ENCODE measurements around the gene IFT20. TPM values are rescaled to one million over a fixed set of nuclear protein-coding genes. Genes with fewer than 3 reads are reported as not detected.

The IFT20 gene
- total RNA-seq, 2 donors from 2014 or later: 37.9 to 42.2 TPM

- no peaks in the 10 kb centered on the region for H3K27me3 ChIP-seq
- TF ChIP-seq CTCF (IDR thresholded peaks at IDR 0.05) (no peak), POLR2A (IDR thresholded peaks at IDR 0.05) (no peak)
- H3K9me3 ChIP-seq: no peaks in the 10 kb centered on the region
- intact Hi-C loops (cut with DNase I): no loop called here
- DNase-seq (no peak), ATAC-seq (no peak)
- peaks cover 1% of the 10 kb centered on the region for H3K4me1 ChIP-seq
- peaks cover 0 to 25% of the 10 kb centered on the region in 2 donors for H3K36me3 ChIP-seq (replicated peaks in 1 of 2; ENCODE audit: insufficient read depth in 1 of 2, low read depth in 2 of 2)
- H3K4me3 ChIP-seq: no peak overlapping the region
- no peak overlapping the region for H3K27ac ChIP-seq
- WGBS, 2 donors: 91% methylated on average over 8 of the region's 8 CpGs
Measured at GRCh38 chr17:28363776-28364650, 28.7 kb upstream of the IFT20 start.

- H3K27me3 ChIP-seq: no peaks in the 10 kb centered on the region
- H3K36me3 ChIP-seq (replicated peaks in 1 of 2; ENCODE audit: insufficient read depth in 1 of 2, low read depth in 2 of 2): peaks cover 0 to 25% of the 10 kb centered on the region in 2 donors
- ATAC-seq (no peak), DNase-seq (no peak)
- 78 to 83% methylated on average over 5 of the region's 5 CpGs for WGBS, 2 donors
- no peaks in the 10 kb centered on the region for H3K9me3 ChIP-seq
- intact Hi-C loops (cut with DNase I): no loop called here
- peaks cover 8% of the 10 kb centered on the region for H3K4me1 ChIP-seq
- H3K27ac ChIP-seq: no peak overlapping the region
- H3K4me3 ChIP-seq: no peak overlapping the region
- no peak for TF ChIP-seq POLR2A (IDR thresholded peaks at IDR 0.05)
- TF ChIP-seq CTCF (IDR thresholded peaks at IDR 0.05): no peak
Measured at GRCh38 chr17:28363186-28363585, 27.9 kb upstream of the IFT20 start.

GRCh38 chr17:28357901-28358197 lies 22.6 kb upstream of the IFT20 start:
- ATAC-seq: no peak
- peak overlapping the region; percentile 11 to 93 (median 88) for H3K27ac ChIP-seq
- peaks cover 26% of the 10 kb centered on the region for H3K4me1 ChIP-seq
- DNase-seq: no peak
- no peaks in the 10 kb centered on the region for H3K27me3 ChIP-seq
- peak overlapping the region; percentile 86 to 87 for H3K4me3 ChIP-seq
- TF ChIP-seq POLR2A (IDR thresholded peaks at IDR 0.05): no peak
- intact Hi-C loops (cut with DNase I): no loop called here
- H3K36me3 ChIP-seq (replicated peaks in 1 of 2; ENCODE audit: insufficient read depth in 1 of 2, low read depth in 2 of 2): peaks cover 7 to 22% of the 10 kb centered on the region in 2 donors
- WGBS, 2 donors: 0 to 1% methylated on average over 4 of the region's 4 CpGs
- no peaks in the 10 kb centered on the region for H3K9me3 ChIP-seq

- intact Hi-C loops (cut with DNase I): no loop called here
- peaks cover 26% of the 10 kb centered on the region for H3K4me1 ChIP-seq
- H3K27me3 ChIP-seq: no peaks in the 10 kb centered on the region
- TF ChIP-seq CTCF (IDR thresholded peaks at IDR 0.05) (peak in 2 of 7 experiments; percentile 26 to 40), POLR2A (IDR thresholded peaks at IDR 0.05) (peak; percentile 85 to 95 (median 92))
- peak; percentile 95 for DNase-seq
- no peaks in the 10 kb centered on the region for H3K9me3 ChIP-seq
- H3K4me3 ChIP-seq: peak within 1 kb of the TSS; percentile 86 to 87
- peaks cover 11 to 25% of the 10 kb centered on the region in 2 donors for H3K36me3 ChIP-seq (replicated peaks in 1 of 2; ENCODE audit: insufficient read depth in 1 of 2, low read depth in 2 of 2)
- peak within 1 kb of the TSS; percentile 65 to 93 (median 88) for H3K27ac ChIP-seq
- peak; percentile 99 for ATAC-seq
- WGBS, 2 donors: 0 to 1% methylated on average over 22 to 71 of the region's 80 CpGs
Measured at GRCh38 chr17:28357061-28357900, 22.0 kb upstream of the IFT20 start, which contains the start of gene POLDIP2. Gene POLDIP2 (minus strand): TSS chr17:28357527. CDS start chr17:28357448, 79 bp downstream.

- WGBS, 2 donors: 90% methylated on average over 6 to 7 of the region's 7 CpGs
Measured at GRCh38 chr17:28350271-28350670, 15.0 kb upstream of the IFT20 start.

More at GRCh38 chr17:28350271-28350670, 15.0 kb upstream of the IFT20 start:
- no peak for ATAC-seq
- no peak overlapping the region for H3K4me3 ChIP-seq
- peaks cover 38% of the 10 kb centered on the region for H3K4me1 ChIP-seq
- peaks cover 11 to 27% of the 10 kb centered on the region in 2 donors for H3K36me3 ChIP-seq (replicated peaks in 1 of 2; ENCODE audit: insufficient read depth in 1 of 2, low read depth in 2 of 2)
- no peaks in the 10 kb centered on the region for H3K27me3 ChIP-seq
- no peak for DNase-seq
- no peaks in the 10 kb centered on the region for H3K9me3 ChIP-seq
- TF ChIP-seq CTCF (IDR thresholded peaks at IDR 0.05) (no peak), POLR2A (IDR thresholded peaks at IDR 0.05) (no peak)
- no peak overlapping the region for H3K27ac ChIP-seq
- intact Hi-C loops (cut with DNase I): no loop called here

Data from body of pancreas (tissue), 4 donors.